ENCODE data around the gene LBR. TPM values are rescaled to one million over a fixed set of nuclear protein-coding genes. Genes with fewer than 3 reads are reported as not detected.

The LBR gene
- total and polyA plus RNA-seq, 11 donors: 4.3 to 37.8 (median 8.2) TPM

- Histone ChIP-seq H3K4me3 (no peak overlapping the region), H3K36me3 (no peaks in the 10 kb centered on the region), H3K27ac (peak overlapping the region in 2 of 12 donors; percentile 27 to 90), H3K4me1 (peaks cover 0 to 53% (median 13%) of the 10 kb centered on the region in 12 donors), H3K27me3 (no peaks in the 10 kb centered on the region), H3K9me3 (no peaks in the 10 kb centered on the region)
- DNase-seq (no peak), ATAC-seq (no peak)
- intact Hi-C loops (cut with DNase I): no loop called here
- TF ChIP-seq, protein P1, sequence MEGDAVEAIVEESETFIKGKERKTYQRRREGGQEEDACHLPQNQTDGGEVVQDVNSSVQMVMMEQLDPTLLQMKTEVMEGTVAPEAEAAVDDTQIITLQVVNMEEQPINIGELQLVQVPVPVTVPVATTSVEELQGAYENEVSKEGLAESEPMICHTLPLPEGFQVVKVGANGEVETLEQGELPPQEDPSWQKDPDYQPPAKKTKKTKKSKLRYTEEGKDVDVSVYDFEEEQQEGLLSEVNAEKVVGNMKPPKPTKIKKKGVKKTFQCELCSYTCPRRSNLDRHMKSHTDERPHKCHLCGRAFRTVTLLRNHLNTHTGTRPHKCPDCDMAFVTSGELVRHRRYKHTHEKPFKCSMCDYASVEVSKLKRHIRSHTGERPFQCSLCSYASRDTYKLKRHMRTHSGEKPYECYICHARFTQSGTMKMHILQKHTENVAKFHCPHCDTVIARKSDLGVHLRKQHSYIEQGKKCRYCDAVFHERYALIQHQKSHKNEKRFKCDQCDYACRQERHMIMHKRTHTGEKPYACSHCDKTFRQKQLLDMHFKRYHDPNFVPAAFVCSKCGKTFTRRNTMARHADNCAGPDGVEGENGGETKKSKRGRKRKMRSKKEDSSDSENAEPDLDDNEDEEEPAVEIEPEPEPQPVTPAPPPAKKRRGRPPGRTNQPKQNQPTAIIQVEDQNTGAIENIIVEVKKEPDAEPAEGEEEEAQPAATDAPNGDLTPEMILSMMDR (IDR thresholded peaks at IDR 0.05): no peak
- TF ChIP-seq POLR2A (IDR thresholded peaks at IDR 0.05): no peak
- 85 to 92% (median 88%) methylated on average over 25 of the region's 25 CpGs for WGBS, 4 donors
Measured at GRCh38 chr1:225451840-225452515, 24.1 kb upstream of the LBR start.

DNA sequence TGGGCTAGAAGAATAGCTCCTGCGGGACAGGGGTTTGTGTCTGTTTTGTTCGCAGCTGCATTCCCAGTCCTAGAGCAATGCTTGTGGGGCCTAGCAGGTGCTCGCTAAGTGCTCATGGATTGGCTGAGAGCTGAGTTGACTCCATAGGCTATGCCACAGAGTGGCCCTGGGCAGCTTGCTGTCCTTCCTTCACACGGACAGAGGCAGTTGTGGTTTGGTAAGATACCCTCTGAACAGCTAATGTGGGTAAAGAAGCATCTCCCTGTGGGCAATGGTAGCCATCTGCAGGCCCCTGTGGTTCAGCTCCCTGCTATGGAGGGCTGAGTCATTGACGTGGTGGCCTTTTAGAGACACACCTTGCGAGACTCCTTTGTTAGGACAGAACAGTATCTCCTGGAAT, 23.5 kb upstream of the LBR start:
- Histone ChIP-seq H3K4me3 (no peak overlapping the region), H3K9me3 (no peaks in the 10 kb centered on the region), H3K36me3 (no peaks in the 10 kb centered on the region), H3K4me1 (peaks cover 0 to 59% (median 20%) of the 10 kb centered on the region in 12 donors), H3K27ac (peak overlapping the region in 3 of 12 donors; percentile 27 to 90 (median 76)), H3K27me3 (no peaks in the 10 kb centered on the region)
- 81 to 97% (median 86%) methylated on average over 5 to 6 of the region's 6 CpGs for WGBS, 4 donors
- ATAC-seq (no peak), DNase-seq (no peak)
- no peak for TF ChIP-seq POLR2A (IDR thresholded peaks at IDR 0.05)
- TF ChIP-seq, protein P1 (IDR thresholded peaks at IDR 0.05): no peak
- intact Hi-C loops (cut with DNase I): no loop called here

DNA sequence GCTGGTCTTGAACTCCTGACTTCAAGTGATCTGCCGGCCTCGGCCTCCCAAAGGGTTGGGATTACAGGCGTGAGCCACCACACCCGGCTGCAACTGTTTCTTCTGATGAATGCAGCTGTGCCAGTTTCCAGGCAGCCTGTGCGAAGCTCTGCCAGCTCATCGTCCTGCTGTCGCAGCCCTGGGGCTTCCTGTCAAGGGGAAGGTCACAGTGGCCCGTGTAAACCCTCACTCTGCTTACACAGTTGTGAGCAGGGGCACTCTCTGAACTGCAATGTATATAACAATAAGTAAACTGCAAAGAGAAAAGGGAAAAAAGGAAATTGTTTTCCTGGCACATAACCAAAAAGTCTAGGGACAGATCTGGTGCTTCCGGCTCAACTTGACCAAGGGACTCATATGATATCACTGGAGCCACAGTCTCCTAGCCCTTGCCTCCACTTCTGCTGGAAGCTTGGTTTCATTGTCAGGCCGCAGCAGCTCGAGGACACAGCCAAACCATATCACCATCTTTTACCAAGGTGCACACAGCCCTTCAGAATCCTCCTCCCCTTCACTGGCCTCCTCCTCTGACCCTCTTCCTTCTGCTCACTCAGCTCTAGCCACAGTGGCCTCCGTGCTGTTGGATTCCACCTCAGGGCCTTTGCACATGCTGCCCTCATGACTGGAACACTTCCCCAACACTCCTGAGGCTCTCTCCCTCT, 22.8 kb upstream of the LBR start:
- TF ChIP-seq POLR2A (IDR thresholded peaks at IDR 0.05): no peak
- TF ChIP-seq, protein P1 (IDR thresholded peaks at IDR 0.05): no peak
- no peaks in the 10 kb centered on the region for H3K27me3 ChIP-seq
- 54 to 81% (median 70%) methylated on average over 11 to 12 of the region's 12 CpGs for WGBS, 4 donors
- H3K9me3 ChIP-seq: no peaks in the 10 kb centered on the region
- peak in 2 of 4 donors; percentile 16 to 28 for ATAC-seq
- H3K4me1 ChIP-seq: peaks cover 5 to 66% (median 26%) of the 10 kb centered on the region in 12 donors
- intact Hi-C loops (cut with DNase I): no loop called here
- peak in 2 of 5 donors; percentile 62 to 70 for DNase-seq
- H3K27ac ChIP-seq: peak overlapping the region in 3 of 12 donors; percentile 27 to 90 (median 76)
- no peak overlapping the region for H3K4me3 ChIP-seq
- no peaks in the 10 kb centered on the region for H3K36me3 ChIP-seq

GRCh38 chr1:225449774-225450173, 21.9 kb upstream of the LBR start:
- no peak overlapping the region for H3K4me3 ChIP-seq
- intact Hi-C loops (cut with DNase I): no loop called here
- no peaks in the 10 kb centered on the region for H3K9me3 ChIP-seq
- no peaks in the 10 kb centered on the region for H3K27me3 ChIP-seq
- peak overlapping the region in 2 of 12 donors; percentile 76 to 90 for H3K27ac ChIP-seq
- WGBS, 4 donors: 90 to 97% (median 96%) methylated on average over 5 of the region's 5 CpGs
- no peaks in the 10 kb centered on the region for H3K36me3 ChIP-seq
- peaks cover 7 to 67% (median 31%) of the 10 kb centered on the region in 12 donors for H3K4me1 ChIP-seq
- DNase-seq (no peak), ATAC-seq (no peak)
- TF ChIP-seq, protein P1 (IDR thresholded peaks at IDR 0.05): no peak
- no peak for TF ChIP-seq POLR2A (IDR thresholded peaks at IDR 0.05)

All from heart left ventricle (tissue), 16 donors.